ENCODE measurements around the gene MICAL3. TPM values are rescaled to one million over a fixed set of nuclear protein-coding genes. Genes with fewer than 3 reads are reported as not detected.

MICAL3 gene
- total and polyA plus RNA-seq, 9 donors, result 17.5 to 106 (median 81.3) TPM

GRCh38 chr22:17954200-17954859 lies 70.0 kb downstream of the MICAL3 start:
- no peak overlapping the region for H3K27ac ChIP-seq
- TF ChIP-seq POLR2A (IDR thresholded peaks at IDR 0.05), result no peak
- TF ChIP-seq CTCF (IDR thresholded peaks at IDR 0.05), result no peak
- TF ChIP-seq EP300 (IDR thresholded peaks at IDR 0.05), result no peak
- 86 to 93% (median 91%) methylated on average over 10 of the region's 10 CpGs for WGBS, 3 donors

GRCh38 chr22:17953147-17953546 lies 71.2 kb downstream of the MICAL3 start:
- intact Hi-C loops (cut with DNase I), result no loop called here
- WGBS, 3 donors, result 93 to 94% (median 93%) methylated on average over 4 of the region's 4 CpGs
- no peak for DNase-seq
- Histone ChIP-seq H3K27me3 (no peaks in the 10 kb centered on the region), H3K4me3 (no peak overlapping the region), H3K4me1 (ENCODE audit: insufficient read depth) (peaks cover 14% of the 10 kb centered on the region), H3K9me3 (no peaks in the 10 kb centered on the region), H3K27ac (no peak overlapping the region), H3K36me3 (no peaks in the 10 kb centered on the region)
- TF ChIP-seq CTCF (IDR thresholded peaks at IDR 0.05), result no peak

More at GRCh38 chr22:17954200-17954859, 70.0 kb downstream of the MICAL3 start:
- DNase-seq, result peak in 1 of 5 donors; percentile 2
- H3K4me3 ChIP-seq, result no peak overlapping the region
- H3K4me1 ChIP-seq (ENCODE audit: insufficient read depth), result peaks cover 14% of the 10 kb centered on the region
- no peaks in the 10 kb centered on the region for H3K9me3 ChIP-seq
- intact Hi-C loops (cut with DNase I), result no loop called here
- no peaks in the 10 kb centered on the region for H3K27me3 ChIP-seq
- H3K36me3 ChIP-seq, result no peaks in the 10 kb centered on the region

GRCh38 chr22:17952273-17952801 lies 72.0 kb downstream of the MICAL3 start:
- no peak for TF ChIP-seq POLR2A (IDR thresholded peaks at IDR 0.05)
- no peak for TF ChIP-seq EP300 (IDR thresholded peaks at IDR 0.05)
- no peak for TF ChIP-seq CTCF (IDR thresholded peaks at IDR 0.05)
- Histone ChIP-seq H3K36me3 (no peaks in the 10 kb centered on the region), H3K9me3 (no peaks in the 10 kb centered on the region), H3K27me3 (no peaks in the 10 kb centered on the region), H3K4me3 (no peak overlapping the region), H3K4me1 (ENCODE audit: insufficient read depth) (peaks cover 14% of the 10 kb centered on the region), H3K27ac (no peak overlapping the region)
- WGBS, 3 donors, result 88 to 95% (median 90%) methylated on average over 9 of the region's 9 CpGs
- intact Hi-C loops (cut with DNase I), result no loop called here
- DNase-seq, result no peak

- peaks cover 14% of the 10 kb centered on the region for H3K4me1 ChIP-seq (ENCODE audit: insufficient read depth)
- no peaks in the 10 kb centered on the region for H3K27me3 ChIP-seq
- H3K27ac ChIP-seq, result no peak overlapping the region
- no peak overlapping the region for H3K4me3 ChIP-seq
- H3K9me3 ChIP-seq, result no peaks in the 10 kb centered on the region
- DNase-seq, result no peak
- no peaks in the 10 kb centered on the region for H3K36me3 ChIP-seq
- TF ChIP-seq CTCF (IDR thresholded peaks at IDR 0.05) (no peak), EP300 (IDR thresholded peaks at IDR 0.05) (no peak), POLR2A (IDR thresholded peaks at IDR 0.05) (no peak)
- intact Hi-C loops (cut with DNase I), result no loop called here
- 84 to 91% (median 88%) methylated on average over 5 of the region's 5 CpGs for WGBS, 3 donors
Measured at GRCh38 chr22:17951315-17951714, 73.0 kb downstream of the MICAL3 start.
